T-helper 2 cell treated with Interferon-gamma antibody and Interleukin-4, amounts not matched to agents 100 ng/mL and 5 ng/mL, for 36 hours (primary cell): Measurements from ENCODE around the gene OR2Y1. TPM values are rescaled to one million over a fixed set of nuclear protein-coding genes. Genes with fewer than 3 reads are reported as not detected.
"Not testable (repeated sequence)": the region's sequence is repeated elsewhere in the genome, so short reads cannot be mapped to it uniquely, and the experiment has no call there.

Experiments
- intact Hi-C: fragments of 100-400 bp; cut with micrococcal nuclease; formaldehyde crosslinking; loops from one replicate; pipeline ENCODE4 v1.15.1; 2023
- total RNA-seq: library from RNA; stranded (reverse); gene quantifications from 2 replicates; pipeline ENCODE4 v1.2.3, GENCODE V29; 2022

OR2Y1 gene
- total RNA-seq, 1 donor from 2014 or later = not detected

GRCh38 chr5:180739271-180739670 lies 587 bp downstream of the OR2Y1 start:
- intact Hi-C loops = no loop called here

GRCh38 chr5:180736536-180736935 lies 3.3 kb downstream of the OR2Y1 start:
- intact Hi-C loops = no loop called here

- intact Hi-C loops = no loop called here
Measured at GRCh38 chr5:180724944-180725343, 14.9 kb downstream of the OR2Y1 start.

- intact Hi-C loops = no loop called here
Measured at GRCh38 chr5:180723936-180724335, 15.9 kb downstream of the OR2Y1 start.

- intact Hi-C loops = no loop called here
Measured at GRCh38 chr5:180720486-180720885, 19.4 kb downstream of the OR2Y1 start.

GRCh38 chr5:180719781-180720180 lies 20.1 kb downstream of the OR2Y1 start:
- intact Hi-C loops = no loop called here

- intact Hi-C loops = no loop called here
Measured at GRCh38 chr5:180718810-180719453, 20.9 kb downstream of the OR2Y1 start.

GRCh38 chr5:180717989-180718388 lies 21.9 kb downstream of the OR2Y1 start:
- intact Hi-C loops = no loop called here

- intact Hi-C loops = no loop called here
Measured at GRCh38 chr5:180704362-180704761, 35.5 kb downstream of the OR2Y1 start.

- intact Hi-C loops = no loop called here
Measured at GRCh38 chr5:180703912-180704311, 35.9 kb downstream of the OR2Y1 start.

- intact Hi-C loops = not testable (repeated sequence)
Measured at GRCh38 chr5:180703371-180703770, 36.5 kb downstream of the OR2Y1 start.

GRCh38 chr5:180700440-180700839 lies 39.4 kb downstream of the OR2Y1 start:
- intact Hi-C loops = not testable (repeated sequence)

GRCh38 chr5:180699042-180699441 lies 40.8 kb downstream of the OR2Y1 start:
- intact Hi-C loops = no loop called here

GRCh38 chr5:180696116-180696515 lies 43.7 kb downstream of the OR2Y1 start:
- intact Hi-C loops = no loop called here

- intact Hi-C loops = no loop called here
Measured at GRCh38 chr5:180692429-180692828, 47.4 kb downstream of the OR2Y1 start.

- intact Hi-C loops = no loop called here
Measured at GRCh38 chr5:180691046-180691445, 48.8 kb downstream of the OR2Y1 start.

- intact Hi-C loops = no loop called here
Measured at GRCh38 chr5:180690562-180690961, 49.3 kb downstream of the OR2Y1 start.

- intact Hi-C loops = no loop called here
Measured at GRCh38 chr5:180689775-180690174, 50.1 kb downstream of the OR2Y1 start.

Other genes with a start within 250 kb of the OR2Y1 start
- gene CNOT6, start 245.7 kb downstream of the OR2Y1 start, total RNA-seq = 39.7 and 42.3 TPM in 2 replicates
- gene SCGB3A1, start 148.6 kb downstream of the OR2Y1 start, total RNA-seq = not detected in 2 replicates
- gene FLT4, start 90.5 kb downstream of the OR2Y1 start, total RNA-seq = 0.95 and 1.4 TPM in 2 replicates
- gene MGAT1, start 62.7 kb upstream of the OR2Y1 start, total RNA-seq = 124 and 126 TPM in 2 replicates
- gene ZFP62, start 121.2 kb upstream of the OR2Y1 start, total RNA-seq = 26.9 and 29.2 TPM in 2 replicates
- not detected in 2 replicates for gene BTNL8, start 159.1 kb upstream of the OR2Y1 start, total RNA-seq
- gene BTNL3, start 248.8 kb upstream of the OR2Y1 start, total RNA-seq = not detected in 2 replicates